Tibial nerve (tissue), 4 donors: Measurements from ENCODE around the gene TLE7.

Experiments used
- EP300 ChIP-seq, 2 donors: sonication (generic); formaldehyde crosslinking; IDR thresholded peaks; one replicate each; pipeline ENCODE4 v1.6.1; 2017; ENCODE audit warnings: antibody characterized with exemption in 2 of 2, mild to moderate bottlenecking in 1 of 2
- TF ChIP-seq, protein P1 (sequence below), 5 experiments: fragments of 200-600 bp in 3 of 5; fragments of 450-650 bp in 2 of 5; sonication (generic) in 3 of 5; IDR thresholded peaks; one replicate each; pipeline ENCODE4 v1.5.1; 2016 to 2019; ENCODE audit warnings: antibody characterized with exemption in 5 of 5, mild to moderate bottlenecking in 3 of 5, moderate library complexity in 2 of 5

DNA sequence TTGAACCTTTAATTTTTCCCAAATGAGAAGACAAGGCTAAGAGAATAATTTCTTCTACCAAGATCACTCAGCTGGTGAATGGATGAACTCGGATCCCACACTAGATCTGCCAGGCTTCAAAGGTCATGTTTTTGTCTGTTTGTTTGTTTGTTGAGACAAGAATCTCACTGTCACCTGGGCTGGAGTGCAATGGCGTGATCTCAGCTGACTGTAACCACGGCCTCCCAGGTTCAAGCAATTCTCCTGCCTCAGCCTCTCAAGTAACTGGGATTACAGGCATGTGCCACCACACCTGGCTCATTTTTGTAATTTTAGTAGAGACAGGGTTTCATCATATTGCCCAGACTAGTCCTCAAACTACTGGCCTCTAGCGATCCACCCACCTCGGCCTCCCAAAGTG, 40.7 kb upstream of the TLE7 start:
- TF ChIP-seq, protein P1, sequence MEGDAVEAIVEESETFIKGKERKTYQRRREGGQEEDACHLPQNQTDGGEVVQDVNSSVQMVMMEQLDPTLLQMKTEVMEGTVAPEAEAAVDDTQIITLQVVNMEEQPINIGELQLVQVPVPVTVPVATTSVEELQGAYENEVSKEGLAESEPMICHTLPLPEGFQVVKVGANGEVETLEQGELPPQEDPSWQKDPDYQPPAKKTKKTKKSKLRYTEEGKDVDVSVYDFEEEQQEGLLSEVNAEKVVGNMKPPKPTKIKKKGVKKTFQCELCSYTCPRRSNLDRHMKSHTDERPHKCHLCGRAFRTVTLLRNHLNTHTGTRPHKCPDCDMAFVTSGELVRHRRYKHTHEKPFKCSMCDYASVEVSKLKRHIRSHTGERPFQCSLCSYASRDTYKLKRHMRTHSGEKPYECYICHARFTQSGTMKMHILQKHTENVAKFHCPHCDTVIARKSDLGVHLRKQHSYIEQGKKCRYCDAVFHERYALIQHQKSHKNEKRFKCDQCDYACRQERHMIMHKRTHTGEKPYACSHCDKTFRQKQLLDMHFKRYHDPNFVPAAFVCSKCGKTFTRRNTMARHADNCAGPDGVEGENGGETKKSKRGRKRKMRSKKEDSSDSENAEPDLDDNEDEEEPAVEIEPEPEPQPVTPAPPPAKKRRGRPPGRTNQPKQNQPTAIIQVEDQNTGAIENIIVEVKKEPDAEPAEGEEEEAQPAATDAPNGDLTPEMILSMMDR (IDR thresholded peaks at IDR 0.05): no peak
- no peak for TF ChIP-seq EP300 (IDR thresholded peaks at IDR 0.05)
